Nephron progenitor cell (in vitro differentiated cells): ENCODE results near the gene NSL1.

Experiments used
- DNase-seq: peaks from one replicate; pipeline ENCODE4 v3.0.0; 2021
- H3K27ac Mint-ChIP-seq: 2 replicates; pipeline ENCODE4 v1.8.0; 2021; ENCODE audit warnings: mild to moderate bottlenecking, moderate library complexity, mixed read lengths
- H3K27me3 Mint-ChIP-seq: 2 replicates; pipeline ENCODE4 v1.8.0; 2021; ENCODE audit warnings: mild to moderate bottlenecking, low read depth, mixed read lengths; ENCODE audit not compliant: poor library complexity
- H3K36me3 Mint-ChIP-seq: 2 replicates; pipeline ENCODE4 v1.8.0; 2021; ENCODE audit warnings: low read depth, mixed read lengths
- H3K4me1 Mint-ChIP-seq: 2 replicates; pipeline ENCODE4 v1.8.0; 2021; ENCODE audit warnings: mixed read lengths
- H3K4me3 Mint-ChIP-seq: 2 replicates; pipeline ENCODE4 v1.8.0; 2021; ENCODE audit warnings: mild to moderate bottlenecking, moderate library complexity, mixed read lengths
- H3K9me3 Mint-ChIP-seq: 2 replicates; pipeline ENCODE4 v1.8.0; 2021; ENCODE audit warnings: mild to moderate bottlenecking, moderate library complexity, mixed read lengths
- CTCF ChIP-seq: fragments of 200-600 bp; sonication (generic); IDR thresholded peaks from 2 replicates; pipeline ENCODE4 v1.5.0; 2021; ENCODE audit warnings: antibody characterized with exemption

The NSL1 gene

GRCh38 chr1:212825798-212826452, 34.3 kb upstream of the NSL1 start:
- Mint-ChIP-seq H3K4me1 (peaks cover 5% of the 10 kb centered on the region), H3K9me3 (peaks cover 25% of the 10 kb centered on the region), H3K36me3 (peaks cover 13% of the 10 kb centered on the region), H3K27me3 (peaks cover 3% of the 10 kb centered on the region), H3K4me3 (no peak overlapping the region), H3K27ac (no peak overlapping the region)
- no peak for DNase-seq
- no peak for TF ChIP-seq CTCF

- peaks cover 5% of the 10 kb centered on the region for H3K4me1 Mint-ChIP-seq
- peaks cover 3% of the 10 kb centered on the region for H3K27me3 Mint-ChIP-seq
- H3K9me3 Mint-ChIP-seq: peaks cover 25% of the 10 kb centered on the region
- no peak overlapping the region for H3K27ac Mint-ChIP-seq
- DNase-seq: no peak
- H3K36me3 Mint-ChIP-seq: peaks cover 13% of the 10 kb centered on the region
- TF ChIP-seq CTCF: no peak
- no peak overlapping the region for H3K4me3 Mint-ChIP-seq
These were observed 32.6 kb upstream of the NSL1 start for GRCh38 chr1:212824201-212824600.

GRCh38 chr1:212822956-212823355, 31.4 kb upstream of the NSL1 start:
- Mint-ChIP-seq H3K27me3 (peaks cover 8% of the 10 kb centered on the region), H3K4me1 (peaks cover 5% of the 10 kb centered on the region)

GRCh38 chr1:212820969-212821368, 29.4 kb upstream of the NSL1 start:
- Mint-ChIP-seq H3K4me1 (peaks cover 2% of the 10 kb centered on the region), H3K27me3 (peaks cover 8% of the 10 kb centered on the region), H3K4me3 (no peak overlapping the region), H3K36me3 (peaks cover 10% of the 10 kb centered on the region), H3K9me3 (peaks cover 16% of the 10 kb centered on the region), H3K27ac (no peak overlapping the region)
- no peak for DNase-seq
- no peak for TF ChIP-seq CTCF

More at GRCh38 chr1:212822956-212823355, 31.4 kb upstream of the NSL1 start:
- Mint-ChIP-seq H3K4me3 (no peak overlapping the region), H3K36me3 (peaks cover 13% of the 10 kb centered on the region), H3K27ac (no peak overlapping the region), H3K9me3 (peaks cover 25% of the 10 kb centered on the region)
- TF ChIP-seq CTCF: no peak
- no peak for DNase-seq

GRCh38 chr1:212819726-212820125, 28.1 kb upstream of the NSL1 start:
- Mint-ChIP-seq H3K27me3 (peaks cover 8% of the 10 kb centered on the region), H3K4me3 (no peak overlapping the region), H3K9me3 (peaks cover 8% of the 10 kb centered on the region), H3K4me1 (no peaks in the 10 kb centered on the region), H3K27ac (no peak overlapping the region), H3K36me3 (peaks cover 4% of the 10 kb centered on the region)
- no peak for TF ChIP-seq CTCF
- DNase-seq: no peak
